ENCODE data around the gene PRDM10.

The PRDM10 gene

GRCh38 chr11:129856036-129856435 lies 146.6 kb downstream of the PRDM10 start:
- H3K4me3 ChIP-seq (replicated peaks in 1 of 2; ENCODE audit: low read depth in 2 of 2, low read length in 2 of 2) = no peak overlapping the region
- DNase-seq (ENCODE audit: low read depth in 2 of 2) = peak in 1 of 2 donors; percentile 8
- no peak for TF ChIP-seq CTCF (IDR thresholded peaks at IDR 0.05; ENCODE audit: low read depth, low read length)

GRCh38 chr11:129855086-129855485 lies 147.5 kb downstream of the PRDM10 start:
- H3K4me3 ChIP-seq (replicated peaks in 1 of 2; ENCODE audit: low read depth in 2 of 2, low read length in 2 of 2) = no peak overlapping the region
- DNase-seq (ENCODE audit: low read depth in 2 of 2) = peak in 1 of 2 donors; percentile 10
- TF ChIP-seq CTCF (IDR thresholded peaks at IDR 0.05; ENCODE audit: low read depth, low read length) = no peak

- no peak for TF ChIP-seq CTCF (IDR thresholded peaks at IDR 0.05; ENCODE audit: low read depth, low read length)
- no peak overlapping the region for H3K4me3 ChIP-seq (replicated peaks in 1 of 2; ENCODE audit: low read depth in 2 of 2, low read length in 2 of 2)
- DNase-seq (ENCODE audit: low read depth in 2 of 2) = no peak
These were observed 148.3 kb downstream of the PRDM10 start for GRCh38 chr11:129854232-129854805.

- peak; percentile 56 to 58 for DNase-seq (ENCODE audit: low read depth in 2 of 2)
- no peak overlapping the region for H3K4me3 ChIP-seq (replicated peaks in 1 of 2; ENCODE audit: low read depth in 2 of 2, low read length in 2 of 2)
- TF ChIP-seq CTCF (IDR thresholded peaks at IDR 0.05; ENCODE audit: low read depth, low read length) = no peak
These were observed 149.0 kb downstream of the PRDM10 start for GRCh38 chr11:129853518-129854231.

- H3K4me3 ChIP-seq (replicated peaks in 1 of 2; ENCODE audit: low read depth in 2 of 2, low read length in 2 of 2) = no peak overlapping the region
- peak in 1 of 2 donors; percentile 20 for DNase-seq (ENCODE audit: low read depth in 2 of 2)
- TF ChIP-seq CTCF (IDR thresholded peaks at IDR 0.05; ENCODE audit: low read depth, low read length) = no peak
These were observed 150.4 kb downstream of the PRDM10 start for GRCh38 chr11:129852125-129852740.
